WTC11 (cell line): ENCODE data around the gene PLEKHH3. TPM values are rescaled to one million over a fixed set of nuclear protein-coding genes. Genes with fewer than 3 reads are reported as not detected.

ENCODE experiments used
- ATAC-seq: fragments of 200-7000 bp; cut with Tn5 transposase; 2 replicates; pipeline ENCODE4 v1.10.0; 2021; ENCODE audit warnings: mild to moderate bottlenecking, moderate library complexity
- CTCF ChIA-PET: fragments of 300-600 bp; sonication (Branson Sonifier 250); formaldehyde crosslinking; loops from one replicate; lab custom pipeline; 2021; ENCODE audit warnings: antibody characterized with exemption; lab: Charles Lee
- POLR2A ChIA-PET: fragments of 350-600 bp; sonication (Branson Sonifier 250); formaldehyde crosslinking; loops from one replicate; lab custom pipeline; 2021; ENCODE audit warnings: antibody characterized with exemption; lab: Charles Lee
- DNase-seq: peaks from one replicate; pipeline ENCODE4 v3.0.0; 2021; ENCODE audit warnings: low spot score
- H3K27ac Mint-ChIP-seq: 2 replicates; pipeline ENCODE4 v1.8.0; 2021; ENCODE audit warnings: mixed read lengths
- H3K27me3 Mint-ChIP-seq: 2 replicates; pipeline ENCODE4 v1.8.0; 2021; ENCODE audit warnings: low read depth, mild to moderate bottlenecking, moderate library complexity, mixed read lengths
- H3K36me3 Mint-ChIP-seq: 2 replicates; pipeline ENCODE4 v1.8.0; 2021; ENCODE audit warnings: mixed read lengths
- H3K4me1 Mint-ChIP-seq: 2 replicates; pipeline ENCODE4 v1.8.0; 2022; ENCODE audit warnings: mixed read lengths
- H3K4me3 Mint-ChIP-seq: 2 replicates; pipeline ENCODE4 v1.8.0; 2021; ENCODE audit warnings: mild to moderate bottlenecking, moderate library complexity, mixed read lengths
- H3K9me3 Mint-ChIP-seq: 2 replicates; pipeline ENCODE4 v1.8.0; 2021; ENCODE audit warnings: mixed read lengths
- CBFB ChIP-seq: sonication (generic); formaldehyde crosslinking; IDR thresholded peaks from 2 replicates; pipeline ENCODE4 v1.8.1; 2022; ENCODE audit warnings: mild to moderate bottlenecking, low read depth, missing genetic modification reagents
- CREB1 ChIP-seq: sonication (generic); formaldehyde crosslinking; IDR thresholded peaks from 2 replicates; pipeline ENCODE4 v1.8.0; 2023; ENCODE audit warnings: mild to moderate bottlenecking, missing genetic modification reagents
- ELF4 ChIP-seq: sonication (generic); formaldehyde crosslinking; IDR thresholded peaks from 2 replicates; pipeline ENCODE4 v1.8.1; 2022; ENCODE audit warnings: low read depth, mild to moderate bottlenecking, moderate library complexity, missing genetic modification reagents
- GABPB1 ChIP-seq: sonication (generic); formaldehyde crosslinking; IDR thresholded peaks from 2 replicates; pipeline ENCODE4 v1.8.1; 2023; ENCODE audit warnings: mild to moderate bottlenecking, missing genetic modification reagents
- JUN ChIP-seq: sonication (generic); formaldehyde crosslinking; IDR thresholded peaks from 2 replicates; pipeline ENCODE4 v1.8.0; 2023; ENCODE audit warnings: mild to moderate bottlenecking, missing genetic modification reagents
- PRRX2 ChIP-seq: fragments of 250-450 bp; sonication (Bioruptor Pico); IDR thresholded peaks from 2 replicates; pipeline ENCODE4 v1.8.0; 2021; ENCODE audit warnings: mild to moderate bottlenecking
- RORB ChIP-seq: fragments of 250-450 bp; sonication (Bioruptor Pico); IDR thresholded peaks from 2 replicates; pipeline ENCODE4 v1.9.0; 2021; ENCODE audit warnings: mild to moderate bottlenecking
- SP1 ChIP-seq: sonication (generic); formaldehyde crosslinking; conservative IDR thresholded peaks from 2 replicates; pipeline ENCODE4 v1.8.1; 2022; ENCODE audit warnings: missing genetic modification reagents
- ZBTB21 ChIP-seq: sonication (generic); formaldehyde crosslinking; IDR thresholded peaks from 2 replicates; pipeline ENCODE4 v1.8.1; 2023; ENCODE audit warnings: mild to moderate bottlenecking, missing genetic modification reagents, borderline replicate concordance
- ZNF121 ChIP-seq: sonication (generic); formaldehyde crosslinking; IDR thresholded peaks from 2 replicates; pipeline ENCODE4 v1.8.0; 2023; ENCODE audit warnings: missing genetic modification reagents
- ZNF138 ChIP-seq: sonication (generic); formaldehyde crosslinking; conservative IDR thresholded peaks from 2 replicates; pipeline ENCODE4 v1.8.1; 2022; ENCODE audit warnings: mild to moderate bottlenecking, moderate library complexity, missing genetic modification reagents
- ZNF219 ChIP-seq: sonication (generic); formaldehyde crosslinking; IDR thresholded peaks from 2 replicates; pipeline ENCODE4 v1.8.0; 2023; ENCODE audit warnings: missing genetic modification reagents, mild to moderate bottlenecking, borderline replicate concordance
- ZNF232 ChIP-seq: sonication (generic); formaldehyde crosslinking; IDR thresholded peaks from 2 replicates; pipeline ENCODE4 v1.8.0; 2022; ENCODE audit warnings: mild to moderate bottlenecking, missing genetic modification reagents
- ZNF671 ChIP-seq: fragments of 250-450 bp; sonication (Bioruptor Pico); IDR thresholded peaks from 2 replicates; pipeline ENCODE4 v1.8.0; 2021; ENCODE audit warnings: mild to moderate bottlenecking
- total RNA-seq: library from RNA; stranded (reverse); gene quantifications from 3 replicates; pipeline ENCODE4 v1.2.3, GENCODE V29; 2021
- TF ChIP-seq, protein P1 (sequence below): sonication (generic); formaldehyde crosslinking; IDR thresholded peaks from 2 replicates; pipeline ENCODE4 v1.8.0; 2023; ENCODE audit warnings: missing genetic modification reagents
- TF ChIP-seq, protein P2 (sequence below): sonication (generic); formaldehyde crosslinking; IDR thresholded peaks from 2 replicates; pipeline ENCODE4 v1.8.0; 2022; ENCODE audit warnings: mild to moderate bottlenecking, missing genetic modification reagents
- TF ChIP-seq, protein P3 (sequence below): sonication (generic); formaldehyde crosslinking; IDR thresholded peaks from 2 replicates; pipeline ENCODE4 v1.8.1; 2023; ENCODE audit warnings: mild to moderate bottlenecking, missing genetic modification reagents, moderate library complexity
- TF ChIP-seq, protein P4 (sequence below): sonication (generic); formaldehyde crosslinking; IDR thresholded peaks from 2 replicates; pipeline ENCODE4 v1.8.0; 2022; ENCODE audit warnings: mild to moderate bottlenecking, missing genetic modification reagents
- TF ChIP-seq, protein P5 (sequence below): sonication (generic); formaldehyde crosslinking; conservative IDR thresholded peaks from 2 replicates; pipeline ENCODE4 v1.8.1; 2022; ENCODE audit warnings: mild to moderate bottlenecking, missing genetic modification reagents
- TF ChIP-seq, protein P6 (sequence below): sonication (generic); formaldehyde crosslinking; IDR thresholded peaks from 2 replicates; pipeline ENCODE4 v1.8.0; 2022; ENCODE audit warnings: mild to moderate bottlenecking, missing genetic modification reagents
- TF ChIP-seq, protein P7 (sequence below): sonication (generic); formaldehyde crosslinking; IDR thresholded peaks from 2 replicates; pipeline ENCODE4 v1.8.1; 2023; ENCODE audit warnings: mild to moderate bottlenecking, missing genetic modification reagents, moderate library complexity
- TF ChIP-seq, protein P8 (sequence below): sonication (generic); formaldehyde crosslinking; IDR thresholded peaks from 2 replicates; pipeline ENCODE4 v1.8.0; 2023; ENCODE audit warnings: missing genetic modification reagents, mild to moderate bottlenecking, borderline replicate concordance

Gene PLEKHH3
- total RNA-seq, 1 experiment from 2014 or later, result 40.2 TPM

DNA sequence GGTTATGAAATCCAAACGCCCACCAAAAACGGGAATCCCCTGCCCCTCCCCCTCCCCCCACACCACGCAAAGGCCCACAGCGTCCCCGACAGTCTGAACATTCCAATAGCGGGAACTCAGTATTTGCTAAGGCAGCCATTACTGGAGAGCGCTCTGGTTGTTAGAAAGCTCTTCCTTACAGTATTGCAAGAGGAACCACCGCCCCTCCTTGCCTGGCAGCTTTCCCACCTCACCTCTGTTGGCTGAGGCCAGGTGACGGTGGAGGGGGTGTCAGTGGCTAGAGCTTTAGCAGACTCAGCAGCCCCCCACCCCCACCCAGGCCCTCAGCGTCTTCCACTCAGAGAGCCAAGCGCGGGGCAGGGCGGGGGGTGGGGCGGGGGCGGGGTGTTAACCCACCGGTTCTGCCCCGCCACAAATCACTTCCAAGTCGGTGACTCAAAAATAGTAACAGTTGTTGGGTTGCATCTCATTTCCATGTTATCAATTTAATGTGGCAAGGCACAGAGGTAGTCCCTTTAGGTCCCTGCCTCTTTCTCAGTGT is 2.2 kb upstream of the PLEKHH3 start:
- TF ChIP-seq, protein P1, sequence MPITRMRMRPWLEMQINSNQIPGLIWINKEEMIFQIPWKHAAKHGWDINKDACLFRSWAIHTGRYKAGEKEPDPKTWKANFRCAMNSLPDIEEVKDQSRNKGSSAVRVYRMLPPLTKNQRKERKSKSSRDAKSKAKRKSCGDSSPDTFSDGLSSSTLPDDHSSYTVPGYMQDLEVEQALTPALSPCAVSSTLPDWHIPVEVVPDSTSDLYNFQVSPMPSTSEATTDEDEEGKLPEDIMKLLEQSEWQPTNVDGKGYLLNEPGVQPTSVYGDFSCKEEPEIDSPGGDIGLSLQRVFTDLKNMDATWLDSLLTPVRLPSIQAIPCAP (CRISPR knock-in tag), result no peak
- TF ChIP-seq, protein P2, sequence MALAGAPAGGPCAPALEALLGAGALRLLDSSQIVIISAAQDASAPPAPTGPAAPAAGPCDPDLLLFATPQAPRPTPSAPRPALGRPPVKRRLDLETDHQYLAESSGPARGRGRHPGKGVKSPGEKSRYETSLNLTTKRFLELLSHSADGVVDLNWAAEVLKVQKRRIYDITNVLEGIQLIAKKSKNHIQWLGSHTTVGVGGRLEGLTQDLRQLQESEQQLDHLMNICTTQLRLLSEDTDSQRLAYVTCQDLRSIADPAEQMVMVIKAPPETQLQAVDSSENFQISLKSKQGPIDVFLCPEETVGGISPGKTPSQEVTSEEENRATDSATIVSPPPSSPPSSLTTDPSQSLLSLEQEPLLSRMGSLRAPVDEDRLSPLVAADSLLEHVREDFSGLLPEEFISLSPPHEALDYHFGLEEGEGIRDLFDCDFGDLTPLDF, result no peak
- TF ChIP-seq SP1 (CRISPR knock-in tag) (no peak), ZNF671 (CRISPR knock-in tag) (no peak), ZNF121 (CRISPR knock-in tag) (no peak), ZBTB21 (CRISPR knock-in tag) (no peak), ELF4 (no peak), JUN (CRISPR knock-in tag) (no peak), ZNF138 (CRISPR knock-in tag) (no peak), CREB1 (no peak), CBFB (CRISPR knock-in tag) (no peak), ZNF219 (CRISPR knock-in tag) (no peak)
- TF ChIP-seq, protein P3, sequence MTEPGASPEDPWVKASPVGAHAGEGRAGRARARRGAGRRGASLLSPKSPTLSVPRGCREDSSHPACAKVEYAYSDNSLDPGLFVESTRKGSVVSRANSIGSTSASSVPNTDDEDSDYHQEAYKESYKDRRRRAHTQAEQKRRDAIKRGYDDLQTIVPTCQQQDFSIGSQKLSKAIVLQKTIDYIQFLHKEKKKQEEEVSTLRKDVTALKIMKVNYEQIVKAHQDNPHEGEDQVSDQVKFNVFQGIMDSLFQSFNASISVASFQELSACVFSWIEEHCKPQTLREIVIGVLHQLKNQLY (CRISPR knock-in tag), result no peak
- TF ChIP-seq, protein P4, sequence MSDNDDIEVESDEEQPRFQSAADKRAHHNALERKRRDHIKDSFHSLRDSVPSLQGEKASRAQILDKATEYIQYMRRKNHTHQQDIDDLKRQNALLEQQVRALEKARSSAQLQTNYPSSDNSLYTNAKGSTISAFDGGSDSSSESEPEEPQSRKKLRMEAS, result no peak
- TF ChIP-seq, protein P5, sequence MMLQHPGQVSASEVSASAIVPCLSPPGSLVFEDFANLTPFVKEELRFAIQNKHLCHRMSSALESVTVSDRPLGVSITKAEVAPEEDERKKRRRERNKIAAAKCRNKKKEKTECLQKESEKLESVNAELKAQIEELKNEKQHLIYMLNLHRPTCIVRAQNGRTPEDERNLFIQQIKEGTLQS, result no peak
- TF ChIP-seq, all 79 proteins: peak for 0
- H3K27me3 Mint-ChIP-seq, result peaks cover 18% of the 10 kb centered on the region
- no peaks in the 10 kb centered on the region for H3K36me3 Mint-ChIP-seq
- POLR2A ChIA-PET, result interaction anchor here (0.8 to 2.5 kb wide), 8 partner anchors 10 to 101 kb away, joined by 3 to 13 read pairs (median 3); partner anchors contain the start of genes PSMC3IP, RETREG3 and TUBG1
- H3K4me3 Mint-ChIP-seq, result peak overlapping the region; percentile 79
- peak overlapping the region; percentile 99 for H3K27ac Mint-ChIP-seq
- H3K4me1 Mint-ChIP-seq, result peaks cover 48% of the 10 kb centered on the region
- no peak for DNase-seq
- CTCF ChIA-PET, result interaction anchor here (0.6 to 6.5 kb wide), 17 partner anchors 9 to 169 kb away, joined by 3 to 122 read pairs (median 10); partner anchors contain the start of genes BECN1, PSMC3IP, RAMP2 and RETREG3
- H3K9me3 Mint-ChIP-seq, result no peaks in the 10 kb centered on the region
- no peak for ATAC-seq

DNA sequence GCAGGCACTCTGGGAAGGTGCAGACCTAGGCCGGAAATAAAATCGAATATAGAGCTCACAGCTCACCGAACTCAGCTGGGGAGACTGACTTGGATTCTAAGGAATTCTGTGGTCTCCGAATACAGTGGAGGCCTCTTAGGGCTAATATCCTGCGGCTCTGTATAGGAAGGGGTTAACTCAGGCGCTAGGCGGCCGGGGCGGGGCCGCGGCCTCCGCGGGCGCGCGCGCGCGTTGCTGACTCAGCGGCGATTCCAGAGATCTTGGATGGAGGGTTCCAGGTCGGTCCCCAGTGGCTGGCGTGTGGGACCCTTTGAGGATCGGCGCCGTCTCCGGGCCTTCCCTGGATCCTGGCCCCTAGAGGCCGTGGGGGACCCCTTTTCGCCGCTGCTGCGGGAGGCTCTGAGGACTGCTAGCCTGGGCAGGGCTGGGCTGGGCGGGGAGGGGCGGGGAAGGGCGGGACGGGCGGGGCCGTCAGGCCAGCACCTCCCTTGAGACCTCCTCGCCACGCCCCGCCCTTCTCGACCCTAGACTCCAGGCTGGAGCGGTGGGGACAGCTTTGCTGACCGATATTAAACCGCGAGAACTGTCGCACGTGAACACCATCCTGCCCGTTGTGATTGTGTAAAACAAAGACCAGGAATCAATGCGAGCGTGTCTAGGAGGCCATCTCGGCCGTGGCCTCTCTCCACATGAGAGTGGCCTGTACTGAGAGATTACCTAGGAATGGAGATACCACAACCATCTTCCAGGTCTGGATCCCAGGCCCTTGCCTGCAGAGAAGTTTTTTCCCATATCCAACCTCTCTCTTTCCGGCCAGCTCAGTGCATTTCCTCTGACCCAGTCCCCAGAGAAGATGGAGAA is 1.4 kb upstream of the PLEKHH3 start:
- CTCF ChIA-PET, result interaction anchor here (1.5 to 6.5 kb wide), 9 partner anchors 8 to 158 kb away, joined by 4 to 122 read pairs (median 19); partner anchors contain the start of genes PSMC3IP, RAMP2 and TUBG2
- POLR2A ChIA-PET, result interaction anchor here (0.9 to 2.5 kb wide), 7 partner anchors 9 to 100 kb away, joined by 3 to 13 read pairs (median 3); partner anchors contain the start of gene PSMC3IP
- no peaks in the 10 kb centered on the region for H3K9me3 Mint-ChIP-seq
- ATAC-seq, result peak; percentile 9
- H3K27me3 Mint-ChIP-seq, result peaks cover 11% of the 10 kb centered on the region
- peak; percentile 91 for DNase-seq
- H3K4me1 Mint-ChIP-seq, result peaks cover 41% of the 10 kb centered on the region
- H3K4me3 Mint-ChIP-seq, result peak overlapping the region; percentile 79
- no peaks in the 10 kb centered on the region for H3K36me3 Mint-ChIP-seq
- H3K27ac Mint-ChIP-seq, result peak overlapping the region; percentile 99
- TF ChIP-seq, protein P6, sequence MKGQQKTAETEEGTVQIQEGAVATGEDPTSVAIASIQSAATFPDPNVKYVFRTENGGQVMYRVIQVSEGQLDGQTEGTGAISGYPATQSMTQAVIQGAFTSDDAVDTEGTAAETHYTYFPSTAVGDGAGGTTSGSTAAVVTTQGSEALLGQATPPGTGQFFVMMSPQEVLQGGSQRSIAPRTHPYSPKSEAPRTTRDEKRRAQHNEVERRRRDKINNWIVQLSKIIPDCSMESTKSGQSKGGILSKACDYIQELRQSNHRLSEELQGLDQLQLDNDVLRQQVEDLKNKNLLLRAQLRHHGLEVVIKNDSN (CRISPR knock-in tag), result 0 out of 2 replicates have a peak, but pooled peaks have one; percentile 24
- no peak for TF ChIP-seq ZNF232 (CRISPR knock-in tag)
- TF ChIP-seq PRRX2 (CRISPR knock-in tag), result no peak
- peak; percentile 57 for TF ChIP-seq GABPB1 (CRISPR knock-in tag)
- TF ChIP-seq, protein P7, sequence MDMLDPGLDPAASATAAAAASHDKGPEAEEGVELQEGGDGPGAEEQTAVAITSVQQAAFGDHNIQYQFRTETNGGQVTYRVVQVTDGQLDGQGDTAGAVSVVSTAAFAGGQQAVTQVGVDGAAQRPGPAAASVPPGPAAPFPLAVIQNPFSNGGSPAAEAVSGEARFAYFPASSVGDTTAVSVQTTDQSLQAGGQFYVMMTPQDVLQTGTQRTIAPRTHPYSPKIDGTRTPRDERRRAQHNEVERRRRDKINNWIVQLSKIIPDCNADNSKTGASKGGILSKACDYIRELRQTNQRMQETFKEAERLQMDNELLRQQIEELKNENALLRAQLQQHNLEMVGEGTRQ (CRISPR knock-in tag), result 0 out of 2 replicates have a peak, but pooled peaks have one; percentile 7
- TF ChIP-seq SP1 (CRISPR knock-in tag), result peak; percentile 61
- TF ChIP-seq RORB, result no peak
- TF ChIP-seq, protein P8, sequence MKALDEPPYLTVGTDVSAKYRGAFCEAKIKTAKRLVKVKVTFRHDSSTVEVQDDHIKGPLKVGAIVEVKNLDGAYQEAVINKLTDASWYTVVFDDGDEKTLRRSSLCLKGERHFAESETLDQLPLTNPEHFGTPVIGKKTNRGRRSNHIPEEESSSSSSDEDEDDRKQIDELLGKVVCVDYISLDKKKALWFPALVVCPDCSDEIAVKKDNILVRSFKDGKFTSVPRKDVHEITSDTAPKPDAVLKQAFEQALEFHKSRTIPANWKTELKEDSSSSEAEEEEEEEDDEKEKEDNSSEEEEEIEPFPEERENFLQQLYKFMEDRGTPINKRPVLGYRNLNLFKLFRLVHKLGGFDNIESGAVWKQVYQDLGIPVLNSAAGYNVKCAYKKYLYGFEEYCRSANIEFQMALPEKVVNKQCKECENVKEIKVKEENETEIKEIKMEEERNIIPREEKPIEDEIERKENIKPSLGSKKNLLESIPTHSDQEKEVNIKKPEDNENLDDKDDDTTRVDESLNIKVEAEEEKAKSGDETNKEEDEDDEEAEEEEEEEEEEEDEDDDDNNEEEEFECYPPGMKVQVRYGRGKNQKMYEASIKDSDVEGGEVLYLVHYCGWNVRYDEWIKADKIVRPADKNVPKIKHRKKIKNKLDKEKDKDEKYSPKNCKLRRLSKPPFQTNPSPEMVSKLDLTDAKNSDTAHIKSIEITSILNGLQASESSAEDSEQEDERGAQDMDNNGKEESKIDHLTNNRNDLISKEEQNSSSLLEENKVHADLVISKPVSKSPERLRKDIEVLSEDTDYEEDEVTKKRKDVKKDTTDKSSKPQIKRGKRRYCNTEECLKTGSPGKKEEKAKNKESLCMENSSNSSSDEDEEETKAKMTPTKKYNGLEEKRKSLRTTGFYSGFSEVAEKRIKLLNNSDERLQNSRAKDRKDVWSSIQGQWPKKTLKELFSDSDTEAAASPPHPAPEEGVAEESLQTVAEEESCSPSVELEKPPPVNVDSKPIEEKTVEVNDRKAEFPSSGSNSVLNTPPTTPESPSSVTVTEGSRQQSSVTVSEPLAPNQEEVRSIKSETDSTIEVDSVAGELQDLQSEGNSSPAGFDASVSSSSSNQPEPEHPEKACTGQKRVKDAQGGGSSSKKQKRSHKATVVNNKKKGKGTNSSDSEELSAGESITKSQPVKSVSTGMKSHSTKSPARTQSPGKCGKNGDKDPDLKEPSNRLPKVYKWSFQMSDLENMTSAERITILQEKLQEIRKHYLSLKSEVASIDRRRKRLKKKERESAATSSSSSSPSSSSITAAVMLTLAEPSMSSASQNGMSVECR (CRISPR knock-in tag), result peak; percentile 40; the same call in 1 of the 2 replicates
- TF ChIP-seq, protein P4, result 0 out of 2 replicates have a peak, but pooled peaks have one; percentile 34
